Measurements from ENCODE around the gene BID. TPM values are rescaled to one million over a fixed set of nuclear protein-coding genes. Genes with fewer than 3 reads are reported as not detected.

Gene BID
- total RNA-seq, 1 donor from 2014 or later = 18.6 TPM

DNA sequence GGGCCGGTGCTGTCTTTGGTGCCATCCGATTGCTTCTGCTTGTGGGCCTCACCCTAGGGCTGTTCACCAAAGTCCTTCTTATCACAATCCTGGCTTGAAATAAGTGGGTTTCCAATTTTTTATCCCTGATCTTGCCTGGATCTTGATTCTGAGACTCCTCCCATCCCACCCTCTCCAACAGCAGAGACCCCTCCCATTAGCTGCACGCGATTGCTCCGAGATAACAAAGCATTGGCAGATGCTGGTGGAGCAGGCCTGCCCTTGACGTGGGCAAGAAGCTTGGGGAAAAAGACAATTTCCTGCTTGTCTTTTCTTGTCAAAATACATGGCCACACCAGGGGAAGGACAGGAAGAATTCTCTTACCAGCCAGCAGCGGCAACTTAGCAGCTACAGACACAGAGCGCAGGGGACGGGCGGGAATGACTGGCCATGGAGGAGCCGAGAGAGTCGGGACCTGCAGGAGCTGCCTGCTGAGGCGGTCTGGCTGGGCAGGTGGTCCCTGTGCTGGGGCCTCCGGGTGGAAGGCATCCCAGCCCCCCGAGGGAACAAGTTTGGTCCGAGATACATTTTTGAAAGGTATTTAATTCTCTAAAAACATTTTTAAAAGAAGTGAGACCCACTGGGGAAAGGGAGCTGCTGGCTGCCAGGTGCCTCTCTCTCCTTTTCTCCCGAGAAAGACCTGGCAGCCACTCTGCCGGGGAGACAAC lies 9.7 kb upstream of the BID start:
- no peak for DNase-seq

DNA sequence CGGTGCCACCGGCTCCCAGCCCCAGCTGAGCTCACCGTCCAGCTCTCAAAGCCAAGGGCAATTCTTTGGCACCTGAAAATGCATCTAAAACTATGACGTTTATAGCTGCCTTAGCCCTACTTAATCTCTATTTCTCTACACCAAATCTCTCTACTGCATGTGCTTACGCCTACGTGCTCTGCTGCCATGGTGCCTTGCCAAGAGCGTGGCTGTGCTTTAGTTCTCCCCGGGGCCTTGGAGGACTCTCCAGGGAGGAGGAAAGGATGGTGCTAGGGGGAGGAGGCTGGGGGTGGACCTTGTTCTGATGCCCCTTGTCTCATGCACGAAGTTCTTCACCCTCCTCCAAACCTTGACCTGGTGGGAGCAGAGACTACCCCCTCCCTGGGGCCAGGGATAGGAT lies 9.0 kb upstream of the BID start:
- DNase-seq = no peak

DNA sequence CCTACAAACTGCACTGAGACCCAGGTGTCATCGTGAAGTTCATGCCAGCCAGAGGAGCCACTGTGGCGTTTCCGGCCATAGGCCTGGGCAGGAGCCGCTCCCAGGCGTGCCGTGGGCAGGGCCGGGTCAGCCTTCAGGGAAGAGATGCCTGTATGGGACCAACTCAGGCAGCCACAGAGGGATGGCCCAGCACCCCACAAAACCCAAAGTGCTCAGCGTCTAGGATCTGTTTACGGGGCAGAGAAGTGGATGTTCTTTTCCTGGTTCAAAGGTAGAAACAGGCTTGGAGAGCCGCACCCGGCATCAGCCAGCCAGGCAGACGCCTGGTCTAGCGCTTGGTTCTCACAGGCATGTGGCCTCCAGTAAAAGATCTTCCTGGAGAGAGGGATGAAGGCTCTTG lies 8.4 kb upstream of the BID start:
- no peak for DNase-seq

DNA sequence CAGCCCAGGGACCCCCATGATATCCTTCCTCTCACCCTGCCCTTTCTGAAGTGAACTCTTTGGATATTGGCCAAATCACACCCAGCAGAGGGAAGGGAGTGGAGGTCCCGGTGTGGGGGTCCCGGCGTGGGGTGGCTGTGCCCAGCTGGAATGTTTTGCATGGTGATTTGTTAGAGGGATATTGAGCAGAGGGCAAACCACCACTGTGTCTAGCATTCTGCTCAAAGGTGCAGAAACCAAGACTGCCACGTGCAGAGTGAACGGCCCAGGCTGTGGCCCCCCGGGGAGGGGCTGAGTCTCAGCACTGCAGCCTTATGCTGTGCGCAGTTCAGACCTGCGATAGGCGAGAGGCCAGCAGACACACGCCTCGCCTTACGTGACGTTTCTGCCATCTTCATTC lies 7.9 kb upstream of the BID start:
- DNase-seq = no peak

DNA sequence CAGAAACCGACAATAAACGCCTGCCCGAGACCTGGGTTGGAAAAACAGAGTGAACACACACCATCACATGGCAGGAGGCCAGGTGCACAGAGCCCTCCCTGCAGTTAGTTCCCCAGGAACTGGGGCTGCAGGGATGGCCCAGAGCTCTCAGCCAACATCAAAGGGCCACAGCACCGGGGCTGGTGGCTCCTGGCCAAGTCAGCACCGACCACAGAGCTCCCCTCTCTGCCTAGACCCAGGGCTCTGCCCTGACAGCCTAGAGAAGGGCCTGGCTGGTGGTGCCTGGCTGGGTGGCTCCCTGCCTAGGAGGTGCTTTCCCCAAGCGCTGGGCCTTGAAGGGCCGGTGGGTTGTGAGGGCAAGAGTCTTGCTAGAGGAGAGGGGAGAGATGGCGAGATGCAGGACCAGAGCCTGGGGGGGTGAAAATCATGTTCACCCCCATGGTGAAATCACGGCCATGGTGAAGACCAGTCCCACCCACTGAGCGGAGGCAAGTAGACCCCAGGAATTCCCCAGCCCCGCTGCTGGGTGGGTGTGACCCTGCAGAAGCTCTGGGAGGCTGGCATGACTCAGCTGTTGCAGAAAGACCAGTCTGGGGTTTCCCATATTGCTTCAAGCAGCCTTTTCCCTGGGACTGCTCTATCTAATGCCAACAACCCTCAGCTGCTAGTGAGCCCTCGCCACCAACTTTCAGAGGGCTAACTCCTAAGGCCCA lies 7.2 kb upstream of the BID start:
- peak; percentile 68 for DNase-seq

DNA sequence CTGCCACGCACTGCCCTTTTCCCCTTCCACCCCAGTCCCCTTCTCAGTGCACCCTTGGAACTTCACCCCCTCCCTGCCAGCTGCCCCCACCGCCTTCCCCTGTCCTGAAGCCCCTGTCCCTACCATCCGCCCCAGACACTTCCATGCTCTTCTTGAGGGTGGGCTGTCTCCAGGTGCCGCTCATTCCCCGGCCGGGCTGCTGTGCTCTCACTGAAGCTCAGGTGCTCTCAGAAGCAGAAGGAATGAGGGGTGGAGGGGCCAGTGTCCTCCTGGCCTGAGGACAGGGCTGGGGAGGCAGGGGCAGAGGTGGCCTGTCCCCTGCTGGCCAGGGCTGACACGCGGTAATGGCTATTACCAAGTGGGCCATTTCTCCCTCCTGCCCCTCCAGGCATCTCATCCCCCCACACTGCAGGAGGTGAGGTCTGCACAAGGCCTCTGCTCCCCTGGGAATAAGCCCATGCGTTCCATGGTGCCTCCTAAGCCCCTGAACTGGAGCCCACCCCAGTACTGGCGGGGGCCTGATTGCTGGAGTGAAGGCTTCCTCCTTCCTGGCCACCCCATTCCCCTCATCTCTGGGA lies 6.6 kb upstream of the BID start:
- no peak for DNase-seq

DNA sequence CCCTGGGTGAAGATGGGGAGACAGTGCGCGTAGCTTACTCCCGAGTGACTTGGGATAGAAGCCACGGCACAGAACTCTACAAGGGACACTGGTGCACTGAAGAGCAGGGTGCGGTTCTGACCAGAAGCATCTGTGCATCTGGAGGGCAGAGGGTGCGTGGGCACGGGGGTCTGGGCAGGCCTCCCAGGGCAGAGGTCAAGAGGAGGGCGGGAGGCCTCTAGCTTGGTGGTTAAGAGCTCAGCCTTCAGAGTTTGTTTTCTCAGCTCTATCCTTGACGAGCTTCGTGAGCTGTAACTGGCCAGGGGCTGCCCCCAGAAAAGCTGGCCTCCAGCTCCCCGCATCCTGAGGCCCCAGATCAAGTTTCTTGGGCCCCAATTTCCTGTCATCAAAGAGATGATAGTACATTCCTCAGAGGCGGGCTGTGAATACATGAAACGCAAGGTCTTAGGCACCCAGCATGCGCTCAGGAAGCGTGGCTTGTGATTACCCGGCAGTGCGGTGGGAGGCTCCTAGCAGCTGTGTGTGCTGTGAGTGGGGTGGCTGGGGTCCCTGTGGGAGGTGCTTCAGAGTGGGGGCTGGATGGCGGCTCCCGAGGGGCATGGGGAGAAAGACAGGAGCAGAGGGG lies 6.0 kb upstream of the BID start:
- no peak for DNase-seq

DNA sequence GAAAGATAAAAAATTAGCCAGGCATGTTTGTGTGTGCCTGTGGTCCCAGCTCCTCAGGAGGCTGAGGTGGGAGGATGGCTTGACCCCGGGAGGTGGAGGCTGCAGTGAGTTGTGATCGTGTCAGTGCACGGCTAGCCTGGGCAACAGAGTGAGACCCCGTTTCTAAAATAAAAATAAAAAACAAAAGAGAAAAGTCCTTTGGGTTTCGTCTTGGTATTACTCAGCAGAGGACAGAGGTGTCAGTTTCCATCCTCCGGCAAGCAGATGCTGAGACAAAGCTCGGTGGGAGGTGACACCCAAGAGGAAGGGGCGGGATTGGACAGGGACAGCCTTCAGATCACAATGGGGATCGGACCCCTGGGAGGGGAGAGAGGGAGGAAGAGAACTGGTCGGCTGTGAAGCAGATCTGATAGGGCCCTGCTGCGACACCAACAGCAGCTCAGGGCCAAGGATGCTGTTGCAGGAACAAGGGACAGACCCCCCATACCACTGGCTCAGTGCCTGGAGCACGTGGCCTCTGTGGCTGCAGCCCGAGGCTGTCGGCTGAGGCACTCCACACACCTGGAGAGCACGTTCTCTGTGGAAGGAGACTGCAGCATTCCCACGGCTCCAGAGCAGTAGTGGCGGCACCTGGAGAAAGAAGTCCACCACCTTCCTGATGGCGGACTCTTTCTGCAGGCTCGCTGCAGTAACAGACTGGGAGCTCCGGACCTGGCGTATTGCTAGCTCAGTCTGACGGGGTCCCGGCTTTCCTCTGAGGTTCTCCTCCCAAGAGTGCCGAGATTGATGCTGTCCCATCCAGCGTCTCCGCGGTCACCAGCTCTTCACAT lies 5.2 kb upstream of the BID start:
- no peak for DNase-seq

DNA sequence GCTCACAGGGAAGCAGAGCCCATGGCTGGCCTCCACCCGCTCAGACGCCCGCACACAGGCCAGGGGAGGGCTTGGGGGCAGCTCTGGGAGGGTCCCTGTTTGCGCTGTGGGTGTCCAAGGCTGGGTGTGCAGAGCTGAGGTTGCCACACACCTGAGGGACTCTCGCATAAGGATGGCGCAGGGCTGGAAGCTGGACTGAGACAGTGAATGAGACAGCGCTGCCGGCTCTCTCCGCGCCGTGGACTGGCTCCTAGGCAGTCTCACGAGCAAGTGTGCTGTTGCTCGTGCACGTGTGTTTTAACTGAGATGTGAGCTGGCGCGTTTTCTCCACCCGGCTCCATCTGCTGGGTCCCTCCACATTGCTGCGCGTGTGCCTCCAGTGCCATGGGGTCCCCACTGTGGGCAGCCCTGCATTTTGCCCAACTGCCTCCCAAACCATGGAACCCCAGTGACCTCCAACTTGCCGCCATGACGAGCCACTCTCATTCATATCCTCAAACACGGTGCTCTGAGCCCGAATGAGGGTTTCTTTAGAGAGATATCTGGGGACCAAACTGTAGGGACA lies 4.2 kb upstream of the BID start:
- DNase-seq = no peak

DNA sequence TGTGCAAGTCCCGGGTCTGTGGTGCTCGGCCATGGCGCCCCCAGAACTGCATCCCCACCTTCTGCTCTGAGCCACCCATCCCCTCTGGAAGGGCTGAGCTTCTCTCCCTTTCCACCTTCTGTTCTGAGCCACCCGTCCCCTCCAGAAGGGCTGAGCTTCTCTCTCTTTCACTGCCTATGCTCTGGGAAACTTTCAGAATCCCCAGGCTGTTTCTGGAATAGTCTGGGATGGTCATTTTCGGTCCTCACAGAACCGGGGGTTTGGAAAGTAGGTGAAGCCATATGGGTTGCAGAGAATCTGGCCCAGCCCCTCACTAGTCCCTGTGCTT lies 3.4 kb upstream of the BID start:
- DNase-seq = no peak

DNA sequence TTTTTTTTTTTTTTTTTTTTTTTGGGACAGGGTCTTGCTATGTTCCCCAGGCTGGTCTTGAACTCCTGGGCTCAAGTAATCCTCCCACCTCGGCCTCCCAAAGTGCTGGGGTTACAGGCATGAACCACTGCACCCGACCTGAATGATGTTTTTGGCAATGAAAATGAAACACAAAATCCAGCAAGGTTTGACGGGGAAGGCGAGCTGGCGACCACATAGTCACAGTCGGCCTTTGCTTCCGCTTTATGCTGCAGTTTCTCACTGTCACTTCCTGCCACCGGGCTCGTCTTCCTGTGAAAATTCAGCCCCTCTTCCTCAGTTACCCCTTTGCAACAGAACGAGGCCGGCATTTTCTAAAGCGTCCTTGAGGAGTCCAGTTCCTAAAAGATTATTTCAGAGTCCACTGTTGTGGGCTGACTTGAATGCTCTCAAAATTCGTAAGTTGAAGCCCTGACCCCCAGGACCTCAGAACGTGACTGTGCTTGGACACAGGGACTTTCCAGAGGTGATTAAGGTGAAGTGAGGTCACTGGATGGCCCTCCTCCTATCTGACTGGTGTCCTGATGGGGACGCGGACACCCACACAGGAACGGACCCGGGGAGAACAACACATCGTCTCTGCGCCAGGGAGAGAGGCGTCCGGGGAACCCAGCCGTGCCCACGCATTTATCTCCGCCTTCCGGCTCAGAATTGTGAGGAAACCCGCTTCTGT lies 2.9 kb upstream of the BID start:
- DNase-seq = no peak

DNA sequence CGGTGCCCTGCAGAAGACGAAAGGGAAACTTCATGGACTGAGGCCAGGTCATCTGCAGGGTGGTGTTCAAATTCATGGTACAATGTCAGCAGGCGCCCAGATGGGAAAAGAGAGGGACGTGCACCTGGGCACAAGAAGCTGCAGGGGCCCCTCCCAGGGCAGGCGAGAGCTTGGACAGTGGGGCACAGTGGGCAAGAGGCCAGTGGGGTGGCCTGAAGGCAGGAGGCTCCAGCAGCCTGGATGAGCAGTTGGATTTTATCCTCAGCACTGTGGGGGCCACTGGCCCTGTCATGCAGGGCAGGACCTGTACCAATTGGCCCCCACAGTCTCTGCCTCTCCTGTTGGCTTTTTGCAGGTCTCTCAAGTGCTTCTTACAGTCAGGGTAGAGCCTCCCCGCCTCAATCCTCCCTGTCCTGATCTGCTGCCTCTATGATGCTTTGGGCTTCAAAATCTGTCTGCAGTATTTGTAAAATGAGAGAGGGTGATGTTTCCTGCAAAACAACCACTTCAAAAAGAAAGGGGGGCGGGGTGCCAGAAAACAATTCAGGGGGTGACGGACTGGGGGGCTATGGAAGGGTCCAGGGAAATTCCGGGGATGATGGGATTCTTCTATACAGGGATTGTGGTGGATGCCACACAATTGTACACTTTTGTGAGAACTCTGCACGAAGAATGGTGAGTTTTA lies 1.7 kb upstream of the BID start:
- no peak for DNase-seq

DNA sequence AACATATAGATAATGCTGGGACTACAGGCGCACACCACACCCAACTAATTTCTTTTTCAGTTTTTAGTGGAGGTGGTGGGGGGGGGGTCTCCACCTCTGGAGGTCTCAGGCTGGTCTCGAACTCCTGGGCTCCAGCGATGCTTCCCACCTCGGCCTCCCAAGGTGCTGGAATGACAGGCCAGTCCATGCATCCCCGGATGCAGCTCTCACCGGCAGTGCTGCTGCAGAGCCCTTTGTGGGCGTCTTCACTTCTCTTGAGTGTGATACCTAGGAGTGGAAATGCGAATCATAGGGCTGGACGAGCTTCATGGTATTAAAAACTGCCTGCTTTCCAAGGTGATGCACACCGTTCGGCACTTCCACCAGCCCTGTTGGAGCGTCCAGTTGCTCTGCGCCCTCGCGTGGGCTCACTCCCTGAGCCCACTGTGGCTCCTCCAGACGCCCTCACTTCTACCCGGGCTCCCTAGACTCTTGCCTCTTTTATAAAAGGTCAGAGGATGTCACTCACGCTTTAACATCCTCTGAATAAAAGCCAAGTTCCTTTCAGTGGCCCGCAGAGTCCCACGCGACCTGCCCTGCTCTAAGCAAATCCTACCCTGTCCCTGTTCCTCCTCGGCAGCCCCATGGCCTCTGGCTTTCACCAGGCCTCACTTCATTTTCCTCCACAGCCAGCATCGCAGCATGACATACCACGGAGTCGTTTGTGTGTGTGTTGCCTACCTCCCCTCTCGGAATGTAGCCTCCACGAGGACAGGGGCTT lies 837 bp upstream of the BID start:
- DNase-seq = no peak

DNA sequence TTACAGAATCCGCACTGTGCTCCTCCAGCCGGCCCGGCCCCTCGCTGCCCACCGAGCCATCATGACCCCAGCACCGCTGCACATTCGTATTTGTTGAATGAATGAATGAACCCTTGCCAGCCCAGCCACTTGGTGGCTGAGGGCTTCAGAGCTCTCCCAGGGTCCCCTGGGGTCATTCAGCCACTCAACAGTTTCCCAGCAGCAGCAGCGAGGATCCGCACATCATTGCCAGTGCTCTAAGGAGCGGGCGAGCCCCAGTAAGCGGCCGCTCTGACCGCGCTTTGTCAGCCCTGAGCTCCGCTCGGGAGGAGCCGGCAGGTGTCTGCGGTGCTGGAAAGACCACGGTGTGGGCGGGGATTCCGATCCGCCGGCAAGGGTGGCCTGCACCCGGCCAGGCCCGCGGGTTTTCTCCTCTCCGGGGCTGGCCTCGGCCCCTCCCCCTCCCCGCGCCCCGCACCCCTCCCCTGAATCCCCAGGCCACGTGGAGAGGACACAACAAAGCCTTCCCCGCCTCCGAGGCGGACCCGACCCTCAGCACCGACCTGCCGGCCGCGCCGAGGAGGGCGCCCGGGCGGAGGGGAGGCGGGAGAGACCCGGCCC lies 563 bp downstream of the BID start:
- peak; percentile 49 for DNase-seq

DNA sequence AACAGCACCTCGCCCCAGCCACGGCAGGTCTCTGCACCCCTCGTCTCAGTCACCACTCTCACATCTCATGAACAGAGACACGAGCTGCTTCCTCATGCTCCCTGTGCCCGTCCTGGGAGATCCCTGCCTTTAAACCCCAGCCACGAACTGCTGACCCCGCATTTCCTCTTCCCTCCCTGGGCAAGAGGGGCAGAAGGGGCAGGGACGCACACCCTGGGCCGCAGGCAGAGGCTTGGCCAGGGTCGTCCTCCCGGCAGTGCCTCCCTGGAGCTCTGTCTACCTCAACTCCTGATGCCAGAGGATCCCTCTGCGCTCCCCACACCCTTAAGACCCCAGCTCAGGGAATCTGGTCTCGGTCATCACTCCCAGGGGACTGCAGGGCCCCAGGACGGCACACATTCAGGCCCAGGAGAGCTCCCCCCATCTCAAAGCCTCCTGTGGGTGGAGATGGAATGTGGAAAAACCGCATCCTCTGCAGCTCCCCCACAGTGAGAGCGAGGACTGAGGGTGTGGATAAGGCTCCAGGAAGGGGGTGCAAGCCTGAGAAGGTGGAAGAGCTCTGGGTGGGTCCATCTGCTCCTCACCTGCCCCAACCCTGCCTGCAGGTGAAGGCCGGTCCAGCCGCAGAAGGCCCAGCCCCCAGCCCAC lies 1.2 kb downstream of the BID start:
- DNase-seq = peak; percentile 41

DNA sequence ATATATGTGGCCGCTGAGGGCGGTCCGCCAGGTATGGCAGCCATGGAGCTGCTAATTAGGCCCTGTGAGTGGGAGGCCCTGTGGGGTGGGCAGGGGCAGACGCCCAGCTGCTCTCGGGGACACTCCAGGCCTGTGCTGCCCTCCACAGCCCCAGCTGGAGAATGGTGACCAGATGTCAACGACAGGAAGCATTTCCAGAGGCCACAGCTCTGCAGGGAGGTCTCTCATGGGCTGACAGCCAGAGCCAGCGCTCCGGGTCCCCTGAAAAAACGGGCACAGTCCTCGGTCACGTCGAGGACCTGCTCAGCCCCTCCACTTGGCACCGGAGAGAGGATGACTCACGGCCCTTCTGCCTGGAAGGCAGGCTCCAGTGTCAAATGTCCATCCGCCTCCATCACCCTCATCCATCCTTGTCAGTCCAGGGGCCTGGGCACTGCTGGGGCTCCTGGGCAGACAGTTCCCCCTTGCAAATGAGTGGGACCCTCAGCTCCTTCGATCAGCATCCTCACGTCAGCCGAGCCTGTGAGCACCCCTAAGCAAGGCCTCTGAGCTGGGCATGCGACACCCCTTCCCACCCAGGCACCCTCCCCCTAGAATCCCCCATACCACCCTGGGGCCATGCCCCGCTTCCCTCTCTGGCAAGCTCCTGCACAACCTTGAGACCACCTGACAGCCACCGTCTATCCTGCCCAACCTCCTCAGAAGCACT lies 1.9 kb downstream of the BID start:
- peak; percentile 61 for DNase-seq

DNA sequence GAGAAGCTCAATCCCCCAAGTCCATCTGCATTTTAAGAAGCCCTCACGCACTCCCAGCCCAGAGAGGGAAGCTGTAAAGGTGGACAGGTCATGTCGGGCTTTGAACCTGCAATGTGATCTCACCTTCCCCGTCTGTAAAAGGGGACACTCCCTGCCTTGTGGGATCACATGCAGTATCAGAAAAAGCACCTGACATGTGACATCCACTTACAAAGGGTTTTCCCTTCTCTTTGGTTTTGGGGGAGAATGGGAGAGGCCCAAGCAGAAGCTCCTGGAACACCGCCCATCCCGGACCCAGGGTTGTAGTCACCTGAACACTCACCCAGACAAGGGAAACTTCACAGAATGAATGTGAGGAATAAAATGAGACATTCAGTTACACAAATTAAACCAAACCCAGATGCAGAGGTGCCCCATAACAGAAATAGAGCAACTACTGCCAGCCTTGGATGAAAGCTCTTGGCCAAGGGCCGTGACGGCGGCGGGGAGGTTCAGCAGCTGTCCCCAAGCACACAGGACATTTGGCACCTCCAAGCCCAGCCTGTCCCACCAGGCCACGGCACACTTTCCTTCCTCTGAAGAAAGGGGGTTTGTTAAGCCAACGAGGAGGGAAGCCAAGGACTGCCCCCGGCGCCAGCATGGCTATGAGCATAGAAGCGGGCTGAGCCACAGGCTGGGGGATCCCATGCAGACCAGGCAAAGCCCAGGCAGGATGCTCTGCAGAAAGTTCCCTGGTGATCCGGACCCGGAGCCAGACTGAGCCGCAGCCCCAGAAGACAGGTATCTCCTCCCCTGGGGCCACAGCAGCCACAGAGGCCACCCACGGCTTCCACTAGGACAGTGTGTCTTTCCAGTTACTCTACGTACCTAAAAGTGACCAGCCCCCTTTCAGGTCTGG lies 3.8 kb downstream of the BID start:
- peak; percentile 80 for DNase-seq

DNA sequence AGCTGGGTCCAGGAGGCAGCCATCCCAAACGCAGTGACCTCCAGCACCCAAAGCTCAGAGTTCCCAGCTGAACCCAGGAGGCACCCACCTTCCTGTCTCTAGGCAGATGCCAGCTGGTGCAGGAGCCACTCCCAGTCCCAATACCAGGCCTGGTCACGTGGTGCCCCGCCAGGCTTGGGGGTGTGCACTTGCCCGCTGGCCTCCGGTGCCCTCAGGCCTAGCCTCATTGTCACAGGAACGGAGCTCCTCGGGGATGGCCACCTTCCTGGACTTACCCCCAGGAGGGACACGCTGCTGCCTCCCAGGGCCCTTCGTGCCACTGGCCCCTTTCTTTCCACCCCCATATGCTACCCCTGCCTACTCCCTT lies 4.6 kb downstream of the BID start:
- no peak for DNase-seq

All from tongue (tissue), 2 donors.